OCI-M2 (cell line): ENCODE measurements around the gene LYPD3.
A peak's percentile ranks its signal among the peaks of the same experiment; 100 is the strongest.
"Not testable (repeated sequence)": the region's sequence is repeated elsewhere in the genome, so short reads cannot be mapped to it uniquely, and the experiment has no call there.

Experiments used
- DNase-seq: peaks from one replicate; lab custom pipeline; 2025; ENCODE audit not compliant: unreplicated experiment; lab: John Stamatoyannopoulos, UW

LYPD3 gene

DNA sequence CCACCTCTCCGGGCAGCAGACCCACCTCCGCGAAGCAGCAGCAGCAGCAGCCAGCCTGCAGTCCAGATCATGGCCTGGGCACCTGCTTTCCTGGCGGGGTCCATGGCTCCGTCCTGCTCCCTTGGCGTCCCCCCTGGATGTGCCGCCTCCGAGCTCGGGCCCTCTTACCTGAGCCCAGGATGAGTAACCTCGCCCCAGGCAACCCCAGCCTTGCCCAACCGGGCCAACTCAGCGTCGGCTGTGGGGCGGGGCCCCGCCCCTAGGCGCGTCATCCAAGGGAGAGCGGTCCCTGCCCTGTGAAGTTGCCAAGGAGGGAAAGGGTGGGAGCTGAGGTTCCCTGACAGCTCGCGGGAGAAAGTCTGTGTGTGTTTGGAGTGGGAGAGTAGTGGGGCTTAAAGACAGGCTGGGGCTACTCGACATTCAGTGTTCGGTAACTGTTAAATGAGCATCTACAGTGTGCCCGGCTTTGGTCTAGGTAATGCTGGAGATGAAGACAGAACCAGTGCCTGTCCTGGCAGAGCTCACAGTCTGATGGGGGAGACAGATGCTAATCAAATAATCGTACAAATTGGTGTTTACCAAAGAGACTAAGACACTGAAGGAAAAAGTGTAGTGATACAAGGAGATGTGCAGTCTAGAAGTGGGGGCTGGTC lies at the start of gene LYPD3:
LYPD3 (minus strand) TSS at position 141 of the 653 bp plus-strand sequence; CDS start at position 104, 37 bp downstream.
- DNase-seq = no peak

DNA sequence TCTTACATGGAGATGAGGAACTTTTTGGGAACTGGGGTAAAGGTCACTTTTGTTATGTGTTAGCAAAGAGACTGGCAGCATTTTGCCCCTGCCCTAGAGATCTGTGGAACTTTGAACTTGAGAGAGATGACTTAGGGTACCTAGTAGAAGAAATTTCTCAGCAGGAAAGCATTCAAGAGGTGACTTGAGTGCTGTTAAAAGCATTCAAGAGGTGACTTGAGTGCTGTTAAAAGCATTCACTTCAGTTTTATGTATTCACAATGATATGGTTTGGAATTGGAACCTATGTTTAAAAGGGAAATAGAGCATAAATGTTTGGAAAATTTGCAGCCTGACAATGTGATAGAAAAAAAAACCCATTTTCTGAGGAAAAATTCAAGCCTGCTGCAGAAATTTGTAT lies 47.0 kb upstream of the LYPD3 start:
- not testable (repeated sequence) for DNase-seq

DNA sequence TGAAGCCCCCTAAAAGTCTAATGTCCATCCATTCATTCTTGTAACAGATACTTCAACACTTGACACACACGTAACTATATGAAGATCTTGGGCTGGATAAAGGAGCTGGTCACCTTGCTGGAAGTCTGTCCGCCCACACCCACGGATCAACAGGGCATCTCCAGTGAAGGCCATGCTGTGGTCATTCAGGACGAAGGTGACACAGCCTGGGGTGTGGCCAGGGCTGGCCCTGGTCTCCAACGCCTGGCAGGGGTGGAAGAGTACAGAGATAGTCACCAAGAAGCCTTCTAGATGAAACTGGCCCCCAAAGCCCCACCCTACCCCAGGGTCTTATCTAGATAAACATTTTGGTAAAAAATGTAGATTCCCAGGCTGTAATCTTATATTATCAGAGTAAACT lies 45.9 kb upstream of the LYPD3 start:
- DNase-seq = no peak

DNA sequence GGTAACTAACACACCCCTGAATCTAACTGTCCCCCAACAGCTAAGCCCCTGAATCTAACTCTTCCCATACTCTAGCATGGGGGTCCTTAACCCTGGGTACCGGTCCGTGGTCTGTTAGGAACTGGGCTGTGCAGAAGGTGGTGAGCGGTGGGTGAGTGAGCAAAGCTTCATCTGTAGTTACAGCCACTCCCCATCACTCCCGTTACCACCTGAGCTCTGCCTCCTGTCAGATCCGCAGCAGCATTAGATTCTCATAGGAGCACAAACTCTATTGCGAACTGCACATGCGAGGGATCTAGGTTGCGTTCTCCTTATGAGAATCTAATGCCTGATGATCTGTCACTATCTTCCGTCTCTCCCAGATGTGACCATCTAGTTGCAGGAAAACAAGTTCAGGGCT lies 45.3 kb upstream of the LYPD3 start:
- no peak for DNase-seq

DNA sequence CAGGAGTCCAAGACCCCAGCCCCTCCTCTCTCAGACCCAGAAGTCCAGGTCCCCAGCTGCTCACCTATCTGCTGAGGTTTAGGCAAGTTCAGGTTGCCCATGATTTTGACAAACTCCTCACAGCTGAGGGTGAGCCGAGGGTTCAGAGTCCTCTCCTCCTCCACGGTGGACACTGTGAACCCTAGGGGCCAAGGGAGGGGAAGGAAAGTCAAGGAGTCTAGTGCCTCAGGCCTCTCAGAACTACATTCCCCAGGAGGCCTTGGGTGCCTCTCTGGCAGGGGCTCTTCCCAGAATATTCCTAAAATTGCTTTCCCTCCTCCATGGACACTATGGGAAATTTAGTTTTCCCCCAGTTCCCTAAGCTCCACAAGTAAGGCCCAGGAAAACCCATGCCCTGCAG lies 42.5 kb upstream of the LYPD3 start:
- no peak for DNase-seq

DNA sequence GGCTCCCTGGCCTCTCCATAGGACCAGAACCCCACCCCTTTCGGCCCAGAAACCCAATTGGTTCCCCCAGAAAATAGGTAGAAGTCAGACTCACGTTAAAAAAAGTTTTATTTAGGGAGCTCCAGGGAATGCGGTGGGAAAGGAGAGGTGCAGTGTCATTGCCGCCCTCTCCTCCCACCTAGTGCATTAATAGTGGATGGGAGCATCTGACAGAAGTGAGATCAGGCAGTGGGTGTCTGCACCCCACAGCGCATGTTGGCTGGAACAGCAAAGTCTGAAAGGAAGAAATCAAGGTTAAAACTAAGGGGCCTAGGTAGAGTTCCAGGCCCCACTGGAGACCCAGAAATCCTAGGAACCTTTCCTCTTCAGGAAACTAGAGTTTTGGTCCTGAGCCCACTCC lies 41.2 kb upstream of the LYPD3 start:
- DNase-seq = no peak

DNA sequence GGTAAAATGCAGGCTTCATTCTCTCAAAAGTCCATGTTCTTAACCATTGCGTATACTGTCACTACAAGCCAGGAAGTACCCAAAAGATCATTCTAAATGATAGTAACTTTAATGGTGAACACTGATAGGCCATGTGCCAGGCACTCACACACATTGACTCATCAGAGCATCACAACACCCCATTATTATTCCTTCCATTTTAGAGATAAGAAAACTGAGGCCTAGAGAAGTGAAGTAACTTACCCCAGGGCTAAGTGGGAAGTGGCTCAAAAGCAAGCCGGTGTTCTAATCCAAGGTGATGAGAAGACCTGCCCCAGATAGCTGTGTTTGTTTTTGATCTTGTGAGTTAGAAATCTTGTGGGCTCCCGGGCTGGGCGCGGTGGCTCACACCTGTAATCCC lies 40.5 kb upstream of the LYPD3 start:
- DNase-seq = no peak

DNA sequence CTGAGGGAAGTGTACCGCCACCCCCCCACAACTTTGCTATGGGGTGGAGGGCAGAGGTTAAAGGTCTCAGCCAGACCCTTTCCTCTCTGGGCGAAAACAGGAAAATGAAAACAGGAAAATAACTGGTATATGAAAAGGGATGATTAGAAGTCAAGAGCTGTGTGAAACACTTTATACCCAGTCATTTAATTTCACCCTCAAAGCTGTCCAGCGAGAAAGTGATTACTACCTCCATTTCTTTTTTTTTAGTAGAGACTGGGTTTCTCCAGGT lies 39.7 kb upstream of the LYPD3 start:
- no peak for DNase-seq

DNA sequence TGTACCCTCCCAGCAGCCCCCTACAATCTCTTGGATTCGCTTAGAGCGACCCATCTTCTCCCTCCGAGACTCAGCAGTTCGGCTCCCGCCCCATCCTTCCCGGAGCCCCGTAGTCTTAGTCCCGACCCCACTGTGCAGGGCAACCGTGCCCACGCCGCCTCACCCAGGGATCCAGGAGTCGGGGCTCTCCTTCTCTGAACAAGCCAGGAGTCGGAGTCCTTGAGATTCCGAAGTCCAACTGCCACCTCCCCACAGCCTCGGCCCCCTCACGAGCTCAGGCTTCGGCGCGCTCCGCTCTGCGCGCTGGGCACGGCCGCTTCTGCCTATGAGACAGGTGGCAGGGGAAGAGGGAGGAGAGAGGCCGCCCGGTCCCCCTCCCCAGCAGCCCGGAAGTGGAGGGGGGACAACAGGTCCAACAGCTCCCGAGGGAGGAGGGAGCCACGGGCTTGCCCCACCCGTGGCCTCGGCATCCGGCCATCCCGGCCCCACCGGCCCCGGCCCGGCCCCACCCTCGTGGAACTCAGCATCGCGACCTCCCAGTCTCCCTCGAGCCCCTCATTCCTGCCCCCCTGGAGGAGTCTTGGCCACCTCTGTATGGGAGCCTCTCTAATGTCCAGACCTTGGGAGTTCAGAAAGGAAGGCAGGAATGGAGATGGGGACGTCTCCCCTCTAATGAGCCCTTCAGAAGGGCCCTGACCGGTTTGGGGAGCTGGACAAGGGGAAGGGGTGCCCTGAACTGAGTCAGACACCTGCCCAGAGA lies 39.2 kb upstream of the LYPD3 start, which contains the start of gene PHLDB3:
PHLDB3 (minus strand) TSS at position 321 of the 760 bp plus-strand sequence. CDS start 628 bp downstream, outside the sequence.
- no peak for DNase-seq

DNA sequence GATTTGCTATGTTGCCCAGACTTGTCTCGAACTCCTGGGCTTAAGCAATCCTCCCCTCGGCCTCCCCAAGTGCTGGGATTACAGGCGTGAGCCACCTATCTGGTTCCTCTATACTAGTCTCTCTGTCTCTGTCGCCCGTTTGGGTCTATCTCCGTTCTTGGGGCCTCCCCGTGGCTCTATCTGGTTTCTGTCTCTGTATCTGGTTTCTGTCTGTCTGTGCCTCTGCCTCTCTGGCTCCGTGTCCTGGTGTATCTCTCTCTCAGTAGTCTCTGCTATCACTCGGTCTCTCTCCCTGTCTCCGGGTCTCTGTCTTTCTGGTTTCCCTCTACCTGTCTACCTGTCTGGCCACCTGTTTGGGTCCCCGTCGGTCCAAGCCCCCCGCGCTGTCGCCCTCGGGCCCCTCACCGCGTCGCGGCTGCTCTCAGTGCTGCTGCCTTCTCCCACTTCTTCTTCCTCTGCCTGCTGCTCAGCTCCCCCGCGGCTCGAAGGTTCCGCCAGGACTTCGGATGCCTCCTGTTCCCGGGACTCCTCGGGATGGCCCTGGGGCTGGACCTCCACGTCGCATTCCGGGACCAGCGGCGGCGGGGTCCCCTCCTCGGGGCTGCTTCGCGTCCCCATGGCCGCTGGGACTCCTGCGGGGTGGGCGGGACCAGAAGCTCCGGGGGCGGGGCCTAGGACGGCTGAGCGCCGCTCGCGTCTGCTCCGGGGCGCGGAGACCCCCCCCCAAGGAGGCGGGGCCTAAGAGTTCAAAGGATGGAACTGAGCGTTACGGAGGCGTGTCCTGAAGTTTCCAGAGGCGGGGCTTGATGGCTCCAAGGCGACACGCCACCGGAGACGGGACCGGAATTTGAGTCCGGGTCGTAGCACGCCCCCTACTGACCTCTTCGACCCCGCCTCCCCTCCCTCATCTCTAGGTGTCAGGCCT lies 38.4 kb upstream of the LYPD3 start:
- peak; percentile 86 for DNase-seq

DNA sequence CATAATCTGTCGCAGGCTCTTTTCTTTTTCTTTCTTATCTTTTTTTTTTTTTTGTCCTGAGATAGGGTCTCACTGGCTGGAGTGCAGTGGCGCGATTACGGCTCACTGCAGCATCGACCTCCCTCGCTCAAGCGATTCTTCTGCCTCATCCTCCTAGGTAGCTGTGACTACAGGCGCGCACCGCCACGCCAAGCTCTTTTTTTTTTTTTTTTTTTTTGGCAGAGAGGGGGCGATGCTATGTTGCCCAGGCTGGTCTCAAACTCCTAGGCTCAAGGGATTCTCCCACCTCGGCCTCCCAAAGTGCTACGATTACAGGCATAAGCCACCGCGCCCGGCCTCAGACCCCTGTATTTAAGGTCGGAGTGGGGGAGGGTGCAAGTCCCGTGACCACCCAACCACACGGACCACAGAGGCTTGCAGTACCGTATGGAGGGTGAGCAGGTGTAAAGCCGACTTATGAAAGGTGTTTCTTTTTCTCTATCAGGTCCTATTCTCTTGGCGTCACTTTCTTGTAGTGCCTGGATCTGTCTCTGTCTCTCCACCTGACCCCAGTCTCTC lies 37.1 kb upstream of the LYPD3 start:
- DNase-seq = no peak

DNA sequence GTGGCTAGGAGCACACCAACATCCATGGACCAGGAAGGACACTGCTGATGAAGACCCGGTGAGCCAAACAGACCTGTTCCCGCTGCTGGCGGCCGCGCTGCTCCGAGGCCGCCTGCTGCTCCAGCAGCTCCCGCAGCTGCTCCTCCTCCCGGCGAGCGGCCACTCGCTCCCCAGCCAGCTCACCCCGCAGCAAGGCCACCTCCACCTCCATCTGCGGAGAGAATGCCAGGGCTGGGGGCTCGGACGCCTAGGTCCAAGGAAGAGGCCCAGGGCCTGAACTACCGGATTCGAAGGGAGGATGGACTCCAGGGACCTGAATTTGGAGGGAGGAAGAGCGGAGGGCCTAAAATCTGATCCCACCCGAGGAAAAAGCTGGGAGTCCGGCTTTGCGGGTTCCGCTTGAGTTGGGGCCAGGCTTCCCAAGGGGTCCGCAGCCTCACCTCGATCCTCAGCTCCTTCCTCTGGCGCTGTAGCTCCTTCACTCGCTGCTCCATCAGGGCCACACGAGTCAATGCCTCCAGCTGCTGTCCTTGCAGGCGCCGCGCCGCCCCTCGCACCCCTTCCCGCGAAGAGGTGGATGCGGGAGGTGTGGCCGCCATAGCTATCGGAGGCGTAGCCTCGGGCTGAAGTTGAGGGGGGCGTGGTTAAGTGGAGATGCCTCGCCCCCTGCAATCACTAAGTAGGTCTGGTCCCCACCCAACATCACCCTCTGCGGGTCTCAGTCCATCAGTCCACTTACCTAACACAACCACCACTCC lies 36.4 kb upstream of the LYPD3 start:
- DNase-seq = no peak

DNA sequence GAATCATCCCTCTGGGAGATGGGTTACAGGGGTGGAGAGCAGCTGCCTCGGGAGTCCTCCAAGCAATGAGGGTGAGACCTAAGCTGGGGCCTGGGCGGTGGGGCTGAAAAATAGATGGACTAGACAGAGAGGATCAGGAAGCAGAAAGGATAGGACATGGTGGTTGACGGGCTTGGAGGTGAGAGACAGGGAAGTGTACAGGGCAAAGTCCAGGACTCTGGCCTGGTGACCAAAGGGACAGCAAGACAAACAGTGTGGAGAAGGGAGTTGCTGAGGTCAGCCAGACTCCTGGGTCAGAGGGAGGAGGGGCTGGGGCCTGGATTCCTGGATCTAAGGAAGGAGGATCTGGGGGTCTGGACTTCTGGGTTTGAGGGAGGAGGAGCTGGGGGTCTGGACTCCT lies 33.6 kb upstream of the LYPD3 start:
- DNase-seq = no peak

DNA sequence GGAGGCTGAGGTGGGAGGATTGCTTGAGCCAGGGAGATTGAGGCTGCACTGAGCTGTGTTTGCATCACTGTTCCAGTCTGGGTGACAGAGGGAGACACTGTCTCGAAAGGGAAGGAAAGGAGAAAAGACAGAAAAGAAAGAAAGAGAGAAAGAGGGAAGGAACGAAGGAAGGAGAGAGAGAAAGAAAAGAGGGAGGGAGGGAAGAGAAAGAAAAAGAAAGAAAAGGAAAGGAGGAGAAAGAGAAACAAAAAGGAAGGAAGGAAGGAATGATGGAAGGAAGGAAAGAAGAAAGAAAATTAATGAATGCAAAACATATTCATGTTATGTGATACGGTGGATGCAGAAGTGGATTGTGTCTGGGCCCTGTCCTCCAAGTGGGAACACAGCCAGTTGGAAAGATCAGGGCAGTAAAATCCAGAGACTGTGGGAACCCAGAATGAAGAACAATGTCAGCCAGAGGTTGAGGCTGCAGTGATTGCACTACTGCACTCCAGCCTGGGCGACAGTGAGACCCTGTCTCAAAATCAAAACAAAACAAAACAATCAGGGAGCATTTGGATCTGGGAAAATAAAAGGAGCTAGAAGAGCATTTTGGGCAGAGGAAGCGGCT lies 32.9 kb upstream of the LYPD3 start:
- no peak for DNase-seq

DNA sequence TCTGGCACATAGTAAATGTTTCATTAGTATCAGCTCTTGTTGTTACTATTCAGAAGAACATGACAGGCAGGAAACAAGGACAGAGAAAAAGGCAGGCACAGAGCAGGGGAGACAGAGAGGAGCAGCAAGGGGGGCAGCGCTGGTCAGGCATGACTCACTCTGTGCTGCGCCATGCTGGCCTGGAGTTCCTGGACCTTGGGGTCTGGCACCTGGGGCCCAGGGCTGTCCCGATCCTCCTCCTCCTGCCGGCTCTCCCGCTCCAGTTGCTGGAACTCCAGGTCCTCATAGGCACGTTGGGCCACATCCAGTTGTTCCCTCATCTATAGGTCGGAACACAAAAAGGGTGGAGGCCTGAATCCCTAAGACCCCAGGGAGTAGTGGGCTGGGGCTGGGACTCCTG lies 31.6 kb upstream of the LYPD3 start:
- DNase-seq = no peak

DNA sequence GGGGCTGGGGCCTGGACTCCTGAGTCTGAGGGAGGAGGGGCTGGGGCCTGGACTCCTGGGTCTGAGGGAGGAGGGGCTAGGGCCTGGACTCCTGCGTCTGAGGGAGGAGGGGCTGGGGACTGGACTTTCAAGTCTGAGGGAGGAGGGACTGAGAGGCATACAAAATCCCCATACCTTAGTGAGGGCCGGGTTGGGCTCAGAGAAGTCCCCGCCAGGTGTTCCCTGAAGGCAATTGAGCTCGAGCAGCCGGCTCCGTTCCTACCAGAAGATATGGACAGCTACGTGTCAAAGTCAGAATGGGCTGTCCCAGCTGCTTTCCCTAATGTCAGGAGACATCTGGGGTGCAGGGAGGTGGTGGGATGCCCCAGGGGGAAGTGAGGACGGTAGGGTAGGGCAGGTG lies 29.7 kb upstream of the LYPD3 start:
- DNase-seq = no peak

DNA sequence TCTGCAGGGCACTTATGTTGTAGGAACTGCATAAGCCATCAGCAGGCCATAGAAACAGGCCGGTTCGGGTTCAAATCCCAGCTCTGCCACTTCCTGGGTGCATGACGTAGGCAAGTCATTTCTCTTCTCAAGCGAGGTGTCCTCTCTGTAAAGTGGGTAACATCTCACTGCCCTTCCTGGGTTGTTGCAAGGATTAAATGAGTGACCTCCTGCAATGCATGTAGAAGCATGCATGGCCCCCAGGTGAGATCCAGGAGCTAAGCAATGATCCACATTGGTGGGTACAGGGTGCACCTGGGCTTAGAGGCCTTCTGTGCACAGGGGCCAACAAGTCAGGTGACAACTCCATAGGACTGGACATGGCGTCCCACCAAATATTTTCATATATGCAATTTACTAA lies 25.4 kb upstream of the LYPD3 start:
- DNase-seq = no peak

DNA sequence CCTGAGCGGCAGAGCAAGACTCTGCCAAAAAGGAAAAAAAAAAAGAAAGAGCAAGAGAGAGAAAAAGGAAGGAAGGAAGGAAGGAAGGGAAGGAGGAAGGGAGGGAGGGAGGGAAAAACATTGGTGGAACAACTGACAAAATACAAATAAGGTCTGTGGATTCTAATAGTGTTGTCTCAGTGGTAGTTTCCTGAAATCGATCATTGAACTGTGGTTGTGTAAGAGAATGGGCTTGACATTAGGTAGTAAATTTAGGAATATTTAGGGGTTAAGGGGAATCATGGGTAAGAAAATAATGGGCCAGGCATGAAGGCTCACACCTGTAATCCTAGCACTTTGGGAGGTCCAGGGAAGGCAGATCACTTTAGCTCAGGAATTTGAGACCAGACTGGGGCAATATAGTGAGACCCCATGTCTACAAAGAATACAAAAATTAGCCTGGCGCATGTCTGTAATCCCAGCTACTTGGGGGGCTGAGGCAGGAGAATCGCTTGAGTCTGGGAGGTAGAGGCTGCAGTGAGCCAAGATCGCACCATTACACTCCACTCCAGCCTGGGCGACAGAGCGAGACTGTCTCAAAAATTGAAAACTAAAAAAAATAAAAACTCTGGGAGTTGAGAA lies 24.7 kb upstream of the LYPD3 start:
- no peak for DNase-seq

DNA sequence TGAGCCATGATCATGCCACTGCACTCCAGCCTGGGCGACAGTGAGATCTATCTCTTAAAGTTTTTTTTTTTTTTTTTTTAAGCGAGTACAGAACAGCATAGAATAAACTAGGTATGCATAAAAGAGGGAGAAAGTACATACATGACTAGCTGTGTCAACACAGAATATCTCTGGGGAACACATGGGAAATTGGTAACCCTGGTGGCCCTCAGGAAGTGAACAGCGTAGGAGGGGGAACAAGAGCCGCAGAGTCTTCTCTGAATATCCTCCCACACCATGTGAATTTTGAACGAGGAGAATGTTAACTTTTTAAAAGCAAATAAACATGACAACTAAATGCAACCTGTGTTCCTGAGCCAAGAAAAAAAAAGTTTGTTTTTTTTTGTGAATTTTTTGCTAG lies 23.9 kb upstream of the LYPD3 start:
- DNase-seq = no peak

DNA sequence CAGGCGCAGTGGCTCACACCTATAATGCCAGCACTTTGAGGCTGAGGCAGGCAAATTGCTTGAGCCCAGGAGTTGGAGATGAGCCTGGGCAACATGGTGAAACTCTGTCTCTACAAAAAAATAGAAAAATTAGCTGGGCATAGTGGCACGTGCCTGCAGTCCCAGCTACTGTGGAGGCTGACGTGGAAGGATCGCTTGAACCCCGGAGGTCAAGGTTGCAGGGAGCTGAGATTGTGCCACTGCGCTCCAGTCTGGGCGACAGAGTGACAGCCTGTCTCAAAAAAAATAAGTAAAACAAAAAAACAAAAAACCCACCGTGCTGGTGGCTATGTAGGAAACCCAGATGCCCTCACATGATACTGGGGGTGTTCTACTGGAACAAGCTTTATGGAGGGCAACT lies 22.8 kb upstream of the LYPD3 start:
- DNase-seq = no peak
